ENCODE measurements around the gene ACIN1. TPM values are rescaled to one million over a fixed set of nuclear protein-coding genes. Genes with fewer than 3 reads are reported as not detected.

Gene ACIN1
- total RNA-seq, 1 experiment from 2014 or later = 179 TPM

DNA sequence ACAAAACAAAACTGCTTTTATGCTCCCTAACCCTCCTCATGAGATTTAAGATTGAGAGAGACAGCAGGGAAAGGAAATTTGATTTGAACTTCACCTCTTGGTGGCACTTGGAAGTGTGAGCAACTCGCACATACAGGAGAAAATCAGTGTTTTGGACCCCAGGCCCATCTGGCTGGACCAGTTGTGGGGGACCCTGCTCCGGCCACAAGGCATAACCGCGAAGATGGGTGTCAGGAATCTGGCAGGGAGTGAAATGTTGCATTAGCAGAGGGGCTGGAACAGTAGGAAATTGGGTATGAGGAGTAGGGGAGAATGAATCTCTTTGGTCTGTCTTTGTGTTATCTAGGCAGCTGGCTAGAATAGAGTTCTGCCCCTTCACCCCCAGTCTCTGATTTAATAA is 8.6 kb upstream of the ACIN1 start (continued):
- TF ChIP-seq EZH2phosphoT487 (IDR thresholded peaks at IDR 0.05; ENCODE audit: borderline replicate concordance) (no peak), RAD21 (IDR thresholded peaks at IDR 0.05; ENCODE audit: low read depth) (no peak), POLR2AphosphoS5 (IDR thresholded peaks at IDR 0.05; ENCODE audit: low read depth, low read length) (no peak), ZNF274 (IDR thresholded peaks at IDR 0.05; ENCODE audit: low read depth, low read length) (no peak), TCF7L2 (IDR thresholded peaks at IDR 0.05; ENCODE audit: borderline replicate concordance, extremely low read depth, insufficient read depth, insufficient read length) (no peak)

DNA sequence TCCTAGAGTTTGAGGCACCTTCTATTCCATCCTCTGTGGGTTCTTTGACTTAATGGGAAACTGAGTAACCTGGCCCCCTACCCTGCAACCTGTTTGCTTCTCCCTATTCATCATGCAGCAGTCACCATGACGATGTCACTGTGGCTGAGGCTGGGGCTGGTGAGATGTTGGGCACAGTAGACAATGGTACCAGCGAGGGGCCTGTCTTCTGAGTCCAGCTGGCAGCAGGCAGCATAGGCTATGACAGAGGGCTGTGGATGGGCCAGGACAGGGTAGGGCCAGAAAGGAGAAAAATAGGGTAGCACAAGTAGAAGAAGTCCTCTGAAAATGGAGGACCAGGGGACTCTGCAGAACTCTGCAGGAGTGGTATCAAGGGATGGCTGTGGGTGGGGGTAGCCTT is 7.9 kb upstream of the ACIN1 start:
- ChIA-PET POLR2A (no interaction called here), CTCF (interaction anchor here (1.8 to 1.9 kb wide), 2 partner anchors 18 to 34 kb away, joined by 4 to 7 read pairs; no protein-coding TSS in a partner anchor), RAD21 (ENCODE audit: low non-redundant PET in 1 of 2, low total read pairs in 2 of 2, uncharacterized antibody in 2 of 2, unreplicated experiment in 2 of 2) (no interaction called here)
- Histone ChIP-seq H3K9me3 (ENCODE audit: control insufficient read depth in 1 of 2, insufficient read depth in 1 of 2, low read depth in 1 of 2, low read length in 2 of 2) (no peaks in the 10 kb centered on the region), H3K9ac (ENCODE audit: low read length) (no peak overlapping the region), H3K36me3 (ENCODE audit: control insufficient read depth in 1 of 2, insufficient read depth in 2 of 2, low read length in 2 of 2) (peaks cover 9 to 11% of the 10 kb centered on the region in 2 experiments), H3K79me2 (ENCODE audit: insufficient read depth, low read length) (peaks cover 14% of the 10 kb centered on the region), H3K27ac (ENCODE audit: low read depth, low read length) (no peak overlapping the region), H3K9me2 (ENCODE audit: insufficient read depth) (no peaks in the 10 kb centered on the region), H3K4me2 (ENCODE audit: low read length) (no peak overlapping the region), H3K4me3 (replicated peaks in 1 of 2; ENCODE audit: low read depth in 1 of 2, low read length in 2 of 2) (no peak overlapping the region), H3K27me3 (ENCODE audit: insufficient read depth, low read length) (no peaks in the 10 kb centered on the region; the same call in 1 of the 2 replicates), H4K20me1 (ENCODE audit: insufficient read depth) (no peaks in the 10 kb centered on the region), H3K4me1 (ENCODE audit: control insufficient read depth in 1 of 2, insufficient read depth in 2 of 2, low read length in 2 of 2) (no peaks in the 10 kb centered on the region), H2AFZ (ENCODE audit: low read depth, low read length, poor library complexity, severe bottlenecking) (no peak overlapping the region)
- DNase-seq (ENCODE audit: low read depth, low spot score) = no peak
- no peak for ATAC-seq
- intact Hi-C loops (cut with micrococcal nuclease) = no loop called here
- TF ChIP-seq, protein P1, sequence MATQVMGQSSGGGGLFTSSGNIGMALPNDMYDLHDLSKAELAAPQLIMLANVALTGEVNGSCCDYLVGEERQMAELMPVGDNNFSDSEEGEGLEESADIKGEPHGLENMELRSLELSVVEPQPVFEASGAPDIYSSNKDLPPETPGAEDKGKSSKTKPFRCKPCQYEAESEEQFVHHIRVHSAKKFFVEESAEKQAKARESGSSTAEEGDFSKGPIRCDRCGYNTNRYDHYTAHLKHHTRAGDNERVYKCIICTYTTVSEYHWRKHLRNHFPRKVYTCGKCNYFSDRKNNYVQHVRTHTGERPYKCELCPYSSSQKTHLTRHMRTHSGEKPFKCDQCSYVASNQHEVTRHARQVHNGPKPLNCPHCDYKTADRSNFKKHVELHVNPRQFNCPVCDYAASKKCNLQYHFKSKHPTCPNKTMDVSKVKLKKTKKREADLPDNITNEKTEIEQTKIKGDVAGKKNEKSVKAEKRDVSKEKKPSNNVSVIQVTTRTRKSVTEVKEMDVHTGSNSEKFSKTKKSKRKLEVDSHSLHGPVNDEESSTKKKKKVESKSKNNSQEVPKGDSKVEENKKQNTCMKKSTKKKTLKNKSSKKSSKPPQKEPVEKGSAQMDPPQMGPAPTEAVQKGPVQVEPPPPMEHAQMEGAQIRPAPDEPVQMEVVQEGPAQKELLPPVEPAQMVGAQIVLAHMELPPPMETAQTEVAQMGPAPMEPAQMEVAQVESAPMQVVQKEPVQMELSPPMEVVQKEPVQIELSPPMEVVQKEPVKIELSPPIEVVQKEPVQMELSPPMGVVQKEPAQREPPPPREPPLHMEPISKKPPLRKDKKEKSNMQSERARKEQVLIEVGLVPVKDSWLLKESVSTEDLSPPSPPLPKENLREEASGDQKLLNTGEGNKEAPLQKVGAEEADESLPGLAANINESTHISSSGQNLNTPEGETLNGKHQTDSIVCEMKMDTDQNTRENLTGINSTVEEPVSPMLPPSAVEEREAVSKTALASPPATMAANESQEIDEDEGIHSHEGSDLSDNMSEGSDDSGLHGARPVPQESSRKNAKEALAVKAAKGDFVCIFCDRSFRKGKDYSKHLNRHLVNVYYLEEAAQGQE (IDR thresholded peaks at IDR 0.05; ENCODE audit: low read depth) = no peak
- TF ChIP-seq, protein P2, sequence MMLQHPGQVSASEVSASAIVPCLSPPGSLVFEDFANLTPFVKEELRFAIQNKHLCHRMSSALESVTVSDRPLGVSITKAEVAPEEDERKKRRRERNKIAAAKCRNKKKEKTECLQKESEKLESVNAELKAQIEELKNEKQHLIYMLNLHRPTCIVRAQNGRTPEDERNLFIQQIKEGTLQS (IDR thresholded peaks at IDR 0.05) = no peak
- TF ChIP-seq JUND (IDR thresholded peaks at IDR 0.05) (no peak), EZH2 (IDR thresholded peaks at IDR 0.05) (no peak), ELF1 (IDR thresholded peaks at IDR 0.05; ENCODE audit: borderline replicate concordance, low read depth) (no peak), SIN3A (IDR thresholded peaks at IDR 0.05; ENCODE audit: low read depth) (no peak), YY1 (IDR thresholded peaks at IDR 0.05; ENCODE audit: extremely low read depth, insufficient replicate concordance, low read depth, low read length) (no peak), CBX3 (IDR thresholded peaks at IDR 0.05; ENCODE audit: low read depth) (no peak), POLR2AphosphoS5 (IDR thresholded peaks at IDR 0.05; ENCODE audit: low read depth, low read length) (no peak), EZH2phosphoT487 (IDR thresholded peaks at IDR 0.05; ENCODE audit: borderline replicate concordance) (no peak), SRF (IDR thresholded peaks at IDR 0.05; ENCODE audit: low read depth) (no peak), ZNF274 (IDR thresholded peaks at IDR 0.05; ENCODE audit: low read depth, low read length) (no peak), POLR2A (IDR thresholded peaks at IDR 0.05; ENCODE audit: borderline replicate concordance, extremely low read depth, insufficient read depth, insufficient read length) (no peak), CEBPB (IDR thresholded peaks at IDR 0.05; ENCODE audit: low read depth) (no peak)
- BruUV-seq (replicated peaks) = no TSS peak

Data from HCT116 (cell line).